ENCODE data around the gene LIMS2. TPM values are rescaled to one million over a fixed set of nuclear protein-coding genes. Genes with fewer than 3 reads are reported as not detected.

Gene LIMS2
- polyA plus RNA-seq, 3 donors from 2014 or later = 0.40 TPM; not detected in 2

- peaks cover 6 to 26% (median 8%) of the 10 kb centered on the region in 3 donors for H3K36me3 Mint-ChIP-seq
- no peak overlapping the region for H3K4me3 Mint-ChIP-seq
- H3K27ac Mint-ChIP-seq = no peak overlapping the region
- peaks cover 4 to 15% (median 10%) of the 10 kb centered on the region in 3 donors for H3K27me3 Mint-ChIP-seq (ENCODE audit: low read depth in 3 of 3)
- peaks cover 3 to 10% (median 6%) of the 10 kb centered on the region in 6 donors for H3K9me3 Mint-ChIP-seq
- H3K4me1 Mint-ChIP-seq = peaks cover 7 to 9% of the 10 kb centered on the region in 2 donors
- peak; percentile 26 to 45 (median 45) for DNase-seq
Measured at GRCh38 chr2:127695491-127696472, 20.5 kb upstream of the LIMS2 start.

- no peak for DNase-seq
- H3K4me3 Mint-ChIP-seq = no peak overlapping the region
- peaks cover 2 to 10% (median 9%) of the 10 kb centered on the region in 3 donors for H3K27me3 Mint-ChIP-seq (ENCODE audit: low read depth in 3 of 3)
- H3K4me1 Mint-ChIP-seq = peaks cover 0 to under 1% of the 10 kb centered on the region in 2 donors
- peaks cover 3 to 13% (median 6%) of the 10 kb centered on the region in 6 donors for H3K9me3 Mint-ChIP-seq
- H3K27ac Mint-ChIP-seq = no peak overlapping the region
- H3K36me3 Mint-ChIP-seq = peaks cover 7 to 28% (median 9%) of the 10 kb centered on the region in 3 donors
Measured at GRCh38 chr2:127694986-127695385, 19.7 kb upstream of the LIMS2 start.

- H3K9me3 Mint-ChIP-seq = peaks cover 3 to 20% (median 12%) of the 10 kb centered on the region in 6 donors
- no peak overlapping the region for H3K27ac Mint-ChIP-seq
- peaks cover 0 to 9% (median 7%) of the 10 kb centered on the region in 3 donors for H3K27me3 Mint-ChIP-seq (ENCODE audit: low read depth in 3 of 3)
- no peaks in the 10 kb centered on the region for H3K4me1 Mint-ChIP-seq
- no peak overlapping the region for H3K4me3 Mint-ChIP-seq
- DNase-seq = no peak
- peaks cover 7 to 23% (median 9%) of the 10 kb centered on the region in 3 donors for H3K36me3 Mint-ChIP-seq
Measured at GRCh38 chr2:127690696-127691095, 15.4 kb upstream of the LIMS2 start.

- Mint-ChIP-seq H3K9me3 (peaks cover 3 to 20% (median 12%) of the 10 kb centered on the region in 6 donors), H3K36me3 (peaks cover 7 to 22% (median 9%) of the 10 kb centered on the region in 3 donors), H3K27ac (no peak overlapping the region), H3K27me3 (ENCODE audit: low read depth in 3 of 3) (peaks cover 0 to 11% (median 7%) of the 10 kb centered on the region in 3 donors), H3K4me3 (no peak overlapping the region), H3K4me1 (no peaks in the 10 kb centered on the region)
- no peak for DNase-seq
Measured at GRCh38 chr2:127688405-127688804, 13.1 kb upstream of the LIMS2 start.

GRCh38 chr2:127685410-127686080 is 10.2 kb upstream of the LIMS2 start:
- no peak overlapping the region for H3K27ac Mint-ChIP-seq
- H3K4me3 Mint-ChIP-seq = no peak overlapping the region
- H3K4me1 Mint-ChIP-seq = no peaks in the 10 kb centered on the region
- DNase-seq = no peak
- H3K27me3 Mint-ChIP-seq (ENCODE audit: low read depth in 3 of 3) = peaks cover 4 to 13% (median 4%) of the 10 kb centered on the region in 3 donors
- H3K9me3 Mint-ChIP-seq = peaks cover 0 to 9% (median 5%) of the 10 kb centered on the region in 6 donors
- peaks cover 0 to 3% (median 0%) of the 10 kb centered on the region in 3 donors for H3K36me3 Mint-ChIP-seq

- Mint-ChIP-seq H3K36me3 (no peaks in the 10 kb centered on the region), H3K27me3 (ENCODE audit: low read depth in 3 of 3) (peaks cover 1 to 11% (median 4%) of the 10 kb centered on the region in 3 donors), H3K4me3 (no peak overlapping the region), H3K9me3 (peaks cover 0 to 4% (median 2%) of the 10 kb centered on the region in 6 donors), H3K27ac (no peak overlapping the region), H3K4me1 (no peaks in the 10 kb centered on the region)
- no peak for DNase-seq
Measured at GRCh38 chr2:127683757-127684156, 8.4 kb upstream of the LIMS2 start.

GRCh38 chr2:127683056-127683455 is 7.7 kb upstream of the LIMS2 start:
- Mint-ChIP-seq H3K4me3 (no peak overlapping the region), H3K4me1 (no peaks in the 10 kb centered on the region), H3K36me3 (no peaks in the 10 kb centered on the region), H3K27ac (no peak overlapping the region), H3K9me3 (peaks cover 0 to under 1% (median 0%) of the 10 kb centered on the region in 6 donors), H3K27me3 (ENCODE audit: low read depth in 3 of 3) (peaks cover 1 to 13% (median 4%) of the 10 kb centered on the region in 3 donors)
- DNase-seq = no peak

GRCh38 chr2:127681976-127682857 is 6.9 kb upstream of the LIMS2 start:
- no peak overlapping the region for H3K4me3 Mint-ChIP-seq
- no peak for DNase-seq
- no peaks in the 10 kb centered on the region for H3K9me3 Mint-ChIP-seq
- no peak overlapping the region for H3K27ac Mint-ChIP-seq
- H3K4me1 Mint-ChIP-seq = no peaks in the 10 kb centered on the region
- no peaks in the 10 kb centered on the region for H3K36me3 Mint-ChIP-seq
- H3K27me3 Mint-ChIP-seq (ENCODE audit: low read depth in 3 of 3) = peaks cover 1 to 14% (median 4%) of the 10 kb centered on the region in 3 donors

- Mint-ChIP-seq H3K4me3 (no peak overlapping the region), H3K27ac (no peak overlapping the region), H3K4me1 (peaks cover under 1 to 3% of the 10 kb centered on the region in 2 donors), H3K27me3 (ENCODE audit: low read depth in 3 of 3) (peaks cover 3 to 20% (median 6%) of the 10 kb centered on the region in 3 donors), H3K36me3 (no peaks in the 10 kb centered on the region), H3K9me3 (no peaks in the 10 kb centered on the region)
- no peak for DNase-seq
Measured at GRCh38 chr2:127681288-127681804, 6.0 kb upstream of the LIMS2 start.

GRCh38 chr2:127680706-127681287 is 5.5 kb upstream of the LIMS2 start:
- Mint-ChIP-seq H3K36me3 (peaks cover 0 to 3% (median 3%) of the 10 kb centered on the region in 3 donors), H3K4me3 (no peak overlapping the region), H3K9me3 (no peaks in the 10 kb centered on the region), H3K27ac (no peak overlapping the region), H3K27me3 (ENCODE audit: low read depth in 3 of 3) (peaks cover 6 to 23% (median 9%) of the 10 kb centered on the region in 3 donors), H3K4me1 (peaks cover 6% of the 10 kb centered on the region in 2 donors)
- no peak for DNase-seq

- H3K36me3 Mint-ChIP-seq = peaks cover 0 to 5% (median 4%) of the 10 kb centered on the region in 3 donors
- DNase-seq = no peak
- H3K27me3 Mint-ChIP-seq (ENCODE audit: low read depth in 3 of 3) = peaks cover 9 to 21% (median 12%) of the 10 kb centered on the region in 3 donors
- no peaks in the 10 kb centered on the region for H3K9me3 Mint-ChIP-seq
- H3K4me3 Mint-ChIP-seq = no peak overlapping the region
- peaks cover 8 to 9% of the 10 kb centered on the region in 2 donors for H3K4me1 Mint-ChIP-seq
- H3K27ac Mint-ChIP-seq = no peak overlapping the region
Measured at GRCh38 chr2:127679680-127680361, 4.5 kb upstream of the LIMS2 start.

- no peak for DNase-seq
- Mint-ChIP-seq H3K27me3 (ENCODE audit: low read depth in 3 of 3) (peaks cover 9 to 26% (median 12%) of the 10 kb centered on the region in 3 donors), H3K4me1 (peaks cover 8 to 15% of the 10 kb centered on the region in 2 donors), H3K9me3 (no peaks in the 10 kb centered on the region), H3K4me3 (no peak overlapping the region), H3K36me3 (peaks cover 0 to 5% (median 4%) of the 10 kb centered on the region in 3 donors), H3K27ac (no peak overlapping the region)
Measured at GRCh38 chr2:127678991-127679390, 3.7 kb upstream of the LIMS2 start.

Data from immature natural killer cell (primary cell).